HFFc6 (cell line): ENCODE data around the gene USO1. TPM values are rescaled to one million over a fixed set of nuclear protein-coding genes. Genes with fewer than 3 reads are reported as not detected.

Experiments used
- DNase-seq: peaks from one replicate; pipeline ENCODE4 v3.0.0-alpha.2; 2018
- H3K27ac Mint-ChIP-seq: 2 replicates; pipeline ENCODE4 v1.8.0; 2020; ENCODE audit warnings: mild to moderate bottlenecking, mixed read lengths
- H3K27me3 Mint-ChIP-seq: 2 replicates; pipeline ENCODE4 v1.8.0; 2021; ENCODE audit warnings: mild to moderate bottlenecking, moderate library complexity, mixed read lengths; ENCODE audit not compliant: insufficient read depth
- H3K36me3 Mint-ChIP-seq: 2 replicates; pipeline ENCODE4 v1.8.0; 2021; ENCODE audit warnings: low read depth, mixed read lengths
- H3K4me1 Mint-ChIP-seq: 2 replicates; pipeline ENCODE4 v1.8.0; 2020; ENCODE audit warnings: low read depth, mixed read lengths
- H3K4me3 Mint-ChIP-seq: 2 replicates; pipeline ENCODE4 v1.8.0; 2020; ENCODE audit warnings: mild to moderate bottlenecking, moderate library complexity, mixed read lengths
- H3K9me3 Mint-ChIP-seq: 2 replicates; pipeline ENCODE4 v1.8.0; 2020; ENCODE audit warnings: mild to moderate bottlenecking, mixed read lengths
- CTCF ChIP-seq: fragments of 200-600 bp; sonication (generic); IDR thresholded peaks from 2 replicates; pipeline ENCODE4 v1.5.0; 2021; ENCODE audit warnings: antibody characterized with exemption, mild to moderate bottlenecking
- long read RNA-seq: library from polyadenylated mRNA; unstranded; transcript quantifications from one replicate; pipeline ENCODE4 v2.0.0, GENCODE V29; 2019
- total RNA-seq, 6 experiments: library from RNA; stranded (reverse); fragmentation: NEBNext Ultra II Directional; extraction: Animal tissue kit (Norgen Biotek cat#: 25700); gene quantifications; 2 replicates in 1 of 6; 3 replicates in 5 of 6; pipeline ENCODE4 v1.2.3, GENCODE V29; 2021

USO1 gene
- 100 to 1,000 TPM in 1 of 6 experiments, 10 to 100 TPM in 5; 86.4 to 108 (median 95.1) TPM for total RNA-seq
- long read RNA-seq, full-length matches to known transcripts = 42 of 182 reads
- long read RNA-seq, partial matches to known transcripts = 121 of 182 reads
- long read RNA-seq, other reads (novel, unspliced or antisense) = 19 of 182 reads

GRCh38 chr4:75724066-75724866, at the start of gene USO1:
TSS of gene USO1 (plus strand) at chr4:75724577. CDS start at chr4:75724820, 243 bp downstream.
- H3K4me3 Mint-ChIP-seq = peak within 1 kb of the TSS; percentile 99
- peaks cover 59% of the 10 kb centered on the region for H3K4me1 Mint-ChIP-seq
- H3K36me3 Mint-ChIP-seq = peaks cover 24% of the 10 kb centered on the region

GRCh38 chr4:75675004-75675531, 49.3 kb upstream of the USO1 start:
- no peak for TF ChIP-seq CTCF
- Mint-ChIP-seq H3K36me3 (peaks cover 5% of the 10 kb centered on the region; the same call in 1 of the 2 replicates), H3K27ac (no peak overlapping the region), H3K4me1 (peaks cover 32% of the 10 kb centered on the region), H3K27me3 (peaks cover 7% of the 10 kb centered on the region), H3K4me3 (no peak overlapping the region), H3K9me3 (no peaks in the 10 kb centered on the region)
- no peak for DNase-seq

More at GRCh38 chr4:75724066-75724866, at the start of gene USO1:
- H3K9me3 Mint-ChIP-seq = no peaks in the 10 kb centered on the region
- DNase-seq = peak; percentile 98
- peak within 1 kb of the TSS; percentile 100 for H3K27ac Mint-ChIP-seq
- peaks cover 3% of the 10 kb centered on the region for H3K27me3 Mint-ChIP-seq
- peak; percentile 94 for TF ChIP-seq CTCF

- Mint-ChIP-seq H3K36me3 (no peaks in the 10 kb centered on the region), H3K27me3 (peaks cover under 1% of the 10 kb centered on the region), H3K9me3 (no peaks in the 10 kb centered on the region), H3K27ac (no peak overlapping the region), H3K4me3 (no peak overlapping the region), H3K4me1 (peaks cover 15% of the 10 kb centered on the region)
- no peak for TF ChIP-seq CTCF
- DNase-seq = no peak
These were observed 45.9 kb upstream of the USO1 start for GRCh38 chr4:75678473-75678872.

GRCh38 chr4:75678965-75679364, 45.4 kb upstream of the USO1 start:
- no peaks in the 10 kb centered on the region for H3K36me3 Mint-ChIP-seq
- no peak for TF ChIP-seq CTCF
- peaks cover 10% of the 10 kb centered on the region for H3K4me1 Mint-ChIP-seq
- no peaks in the 10 kb centered on the region; the same call in 1 of the 2 replicates for H3K27me3 Mint-ChIP-seq
- no peak overlapping the region for H3K4me3 Mint-ChIP-seq
- no peaks in the 10 kb centered on the region for H3K9me3 Mint-ChIP-seq
- H3K27ac Mint-ChIP-seq = no peak overlapping the region
- DNase-seq = no peak

- H3K4me3 Mint-ChIP-seq = no peak overlapping the region
- H3K36me3 Mint-ChIP-seq = no peaks in the 10 kb centered on the region
- H3K9me3 Mint-ChIP-seq = no peaks in the 10 kb centered on the region
- no peaks in the 10 kb centered on the region for H3K27me3 Mint-ChIP-seq
- TF ChIP-seq CTCF = no peak
- no peak overlapping the region for H3K27ac Mint-ChIP-seq
- DNase-seq = no peak
- H3K4me1 Mint-ChIP-seq = peaks cover 6% of the 10 kb centered on the region; the same call in 1 of the 2 replicates
These were observed 44.4 kb upstream of the USO1 start for GRCh38 chr4:75679876-75680575.
